ENCODE measurements around the gene MYO1B. TPM values are rescaled to one million over a fixed set of nuclear protein-coding genes. Genes with fewer than 3 reads are reported as not detected.

The MYO1B gene
- total RNA-seq, 1 experiment from 2014 or later = 80.3 TPM

DNA sequence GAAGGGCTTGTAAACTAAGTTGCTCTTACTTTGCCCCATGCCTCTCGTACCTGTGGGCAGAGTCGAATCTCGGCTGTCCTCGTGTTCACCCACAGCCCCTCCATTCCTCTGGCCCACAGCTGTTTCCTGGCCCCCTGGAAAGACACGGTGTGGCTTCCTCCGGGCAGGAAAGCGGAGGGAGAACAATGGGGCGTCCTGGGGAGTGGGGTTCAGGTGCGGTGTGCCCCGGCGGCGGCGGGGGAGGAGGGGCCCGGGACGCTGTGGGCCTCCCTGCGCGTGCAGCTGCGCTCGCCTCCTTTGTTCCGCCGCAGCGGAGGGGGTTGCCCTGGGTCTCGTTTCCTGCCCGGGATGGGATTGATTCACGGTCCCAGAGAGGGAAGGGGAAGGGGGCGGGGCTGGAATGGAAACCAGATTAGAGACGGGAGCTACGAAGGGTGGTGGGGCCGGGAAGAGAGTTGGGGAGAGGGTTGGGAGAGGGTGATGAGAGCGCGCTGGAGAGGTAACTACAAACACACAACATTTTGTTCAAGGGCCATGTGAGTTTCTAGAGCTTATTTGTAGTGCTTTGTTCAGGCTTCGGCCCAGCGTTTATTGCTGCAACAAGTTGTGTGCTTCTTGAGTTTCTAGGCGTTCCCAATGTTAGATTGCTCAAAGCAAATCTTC lies 796 bp downstream of the MYO1B start:
- DNase-seq = peak; percentile 85 to 87
- no peaks in the 10 kb centered on the region; the same call in 1 of the 2 replicates for H3K36me3 ChIP-seq (ENCODE audit: control insufficient read depth, insufficient read depth, low read length)
- CTCF ChIA-PET = interaction anchor here (0.6 to 2.0 kb wide), 6 partner anchors 24 to 194 kb away, joined by 3 to 7 read pairs (median 4); no protein-coding TSS in a partner anchor
- H3K4me3 ChIP-seq (ENCODE audit: low read depth, low read length) = peak overlapping the region; percentile 85
- intact Hi-C loops (cut with micrococcal nuclease; ENCODE audit: unreplicated experiment) = loop anchor here (1.0 to 2.0 kb wide), 5 partner anchors 27 to 255 kb away; no protein-coding TSS in a partner anchor
- no peaks in the 10 kb centered on the region for H3K9me3 Mint-ChIP-seq (ENCODE audit: unreplicated experiment)
- no peaks in the 10 kb centered on the region for H3K9me3 ChIP-seq
- no TSS peak for BruUV-seq (replicated peaks)
- peaks cover 37% of the 10 kb centered on the region for H3K4me1 ChIP-seq
- H3K36me3 Mint-ChIP-seq (ENCODE audit: insufficient read depth, unreplicated experiment) = peaks cover 30% of the 10 kb centered on the region
- peak overlapping the region; percentile 94 for H3K4me3 Mint-ChIP-seq (ENCODE audit: unreplicated experiment)
- H3K4me1 Mint-ChIP-seq (ENCODE audit: low read depth, unreplicated experiment) = peaks cover 34% of the 10 kb centered on the region
- POLR2A ChIA-PET = interaction anchor here (0.6 kb wide), 1 partner anchor 74 kb away, joined by 3 read pairs; no protein-coding TSS in a partner anchor
- peak overlapping the region; percentile 86 for H3K27ac Mint-ChIP-seq (ENCODE audit: unreplicated experiment)
- TF ChIP-seq, protein P1, sequence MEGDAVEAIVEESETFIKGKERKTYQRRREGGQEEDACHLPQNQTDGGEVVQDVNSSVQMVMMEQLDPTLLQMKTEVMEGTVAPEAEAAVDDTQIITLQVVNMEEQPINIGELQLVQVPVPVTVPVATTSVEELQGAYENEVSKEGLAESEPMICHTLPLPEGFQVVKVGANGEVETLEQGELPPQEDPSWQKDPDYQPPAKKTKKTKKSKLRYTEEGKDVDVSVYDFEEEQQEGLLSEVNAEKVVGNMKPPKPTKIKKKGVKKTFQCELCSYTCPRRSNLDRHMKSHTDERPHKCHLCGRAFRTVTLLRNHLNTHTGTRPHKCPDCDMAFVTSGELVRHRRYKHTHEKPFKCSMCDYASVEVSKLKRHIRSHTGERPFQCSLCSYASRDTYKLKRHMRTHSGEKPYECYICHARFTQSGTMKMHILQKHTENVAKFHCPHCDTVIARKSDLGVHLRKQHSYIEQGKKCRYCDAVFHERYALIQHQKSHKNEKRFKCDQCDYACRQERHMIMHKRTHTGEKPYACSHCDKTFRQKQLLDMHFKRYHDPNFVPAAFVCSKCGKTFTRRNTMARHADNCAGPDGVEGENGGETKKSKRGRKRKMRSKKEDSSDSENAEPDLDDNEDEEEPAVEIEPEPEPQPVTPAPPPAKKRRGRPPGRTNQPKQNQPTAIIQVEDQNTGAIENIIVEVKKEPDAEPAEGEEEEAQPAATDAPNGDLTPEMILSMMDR (IDR thresholded peaks at IDR 0.05; ENCODE audit: insufficient read depth in 1 of 2, low read depth in 1 of 2, low read length in 1 of 2, severe bottlenecking in 1 of 2, unreplicated experiment in 1 of 2) = no peak
- no peaks in the 10 kb centered on the region for H3K27me3 ChIP-seq (replicated peaks; ENCODE audit: control insufficient read depth, insufficient read depth, low read length)
- no peaks in the 10 kb centered on the region for H3K27me3 Mint-ChIP-seq (ENCODE audit: insufficient read depth, unreplicated experiment)

GRCh38 chr2:191246820-191247380 lies 1.7 kb downstream of the MYO1B start:
- intact Hi-C loops (cut with micrococcal nuclease; ENCODE audit: unreplicated experiment) = loop anchor here (1.0 kb wide), 2 partner anchors 28 to 71 kb away; no protein-coding TSS in a partner anchor
- no TSS peak for BruUV-seq (replicated peaks)
- peak overlapping the region; percentile 86 for H3K27ac Mint-ChIP-seq (ENCODE audit: unreplicated experiment)

More at GRCh38 chr2:191246820-191247380, 1.7 kb downstream of the MYO1B start:
- Mint-ChIP-seq H3K36me3 (ENCODE audit: insufficient read depth, unreplicated experiment) (peaks cover 34% of the 10 kb centered on the region), H3K9me3 (ENCODE audit: unreplicated experiment) (no peaks in the 10 kb centered on the region), H3K4me3 (ENCODE audit: unreplicated experiment) (peak overlapping the region; percentile 94), H3K4me1 (ENCODE audit: low read depth, unreplicated experiment) (peaks cover 43% of the 10 kb centered on the region), H3K27me3 (ENCODE audit: insufficient read depth, unreplicated experiment) (no peaks in the 10 kb centered on the region)
- peak overlapping the region; percentile 85; the same call in 1 of the 2 replicates for H3K4me3 ChIP-seq (ENCODE audit: low read depth, low read length)
- no peak for DNase-seq
- TF ChIP-seq, protein P1 (IDR thresholded peaks at IDR 0.05; ENCODE audit: insufficient read depth in 1 of 2, low read depth in 1 of 2, low read length in 1 of 2, severe bottlenecking in 1 of 2, unreplicated experiment in 1 of 2) = no peak
- POLR2A ChIA-PET = no interaction called here
- no peaks in the 10 kb centered on the region; the same call in 1 of the 2 replicates for H3K36me3 ChIP-seq (ENCODE audit: control insufficient read depth, insufficient read depth, low read length)
- H3K4me1 ChIP-seq = peaks cover 44% of the 10 kb centered on the region
- H3K9me3 ChIP-seq = no peaks in the 10 kb centered on the region
- no peaks in the 10 kb centered on the region for H3K27me3 ChIP-seq (replicated peaks; ENCODE audit: control insufficient read depth, insufficient read depth, low read length)
- CTCF ChIA-PET = interaction anchor here (0.9 to 2.0 kb wide), 2 partner anchors 29 to 56 kb away, joined by 3 to 7 read pairs; no protein-coding TSS in a partner anchor
